Measurements from ENCODE around the gene TLR6.

TLR6 gene

DNA sequence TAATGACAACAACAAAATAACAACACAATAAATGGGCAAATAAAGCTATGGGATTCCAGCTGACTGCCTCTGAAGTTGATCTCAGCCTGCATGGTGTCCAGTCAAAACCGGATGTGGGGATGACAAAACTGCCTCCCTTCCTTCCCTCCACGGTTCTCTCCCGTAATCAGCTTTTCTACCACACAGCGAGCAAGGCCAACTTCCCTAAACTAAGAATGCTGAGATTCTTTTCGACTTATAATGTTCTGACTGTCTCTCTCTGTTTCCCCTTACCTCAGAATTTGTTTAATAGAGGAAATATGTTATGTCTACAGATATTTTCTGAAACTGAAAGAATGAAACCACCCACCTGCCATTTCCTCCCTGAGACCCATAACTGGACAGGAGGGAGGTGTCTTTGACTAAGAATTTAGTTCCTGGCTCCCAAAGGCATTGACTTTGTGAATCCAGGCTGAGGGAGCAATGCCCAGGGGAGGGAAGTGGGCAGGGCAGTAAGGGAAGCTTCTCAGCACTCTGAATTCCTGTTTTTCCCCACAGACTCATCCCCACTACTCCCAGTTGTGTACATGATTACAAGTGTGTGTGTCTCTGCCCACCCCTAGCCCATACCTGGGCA lies 51.0 kb downstream of the TLR6 start:
- no peak for DNase-seq
- Histone ChIP-seq H3K4me3 (ENCODE audit: low read depth, low read length) (no peak overlapping the region), H3K9me3 (ENCODE audit: severe bottlenecking) (peaks cover 5% of the 10 kb centered on the region), H3K27ac (no peak overlapping the region), H3K36me3 (no peaks in the 10 kb centered on the region), H3K27me3 (ENCODE audit: insufficient read depth, low read depth, severe bottlenecking) (no peaks in the 10 kb centered on the region)
- TF ChIP-seq, protein P1, sequence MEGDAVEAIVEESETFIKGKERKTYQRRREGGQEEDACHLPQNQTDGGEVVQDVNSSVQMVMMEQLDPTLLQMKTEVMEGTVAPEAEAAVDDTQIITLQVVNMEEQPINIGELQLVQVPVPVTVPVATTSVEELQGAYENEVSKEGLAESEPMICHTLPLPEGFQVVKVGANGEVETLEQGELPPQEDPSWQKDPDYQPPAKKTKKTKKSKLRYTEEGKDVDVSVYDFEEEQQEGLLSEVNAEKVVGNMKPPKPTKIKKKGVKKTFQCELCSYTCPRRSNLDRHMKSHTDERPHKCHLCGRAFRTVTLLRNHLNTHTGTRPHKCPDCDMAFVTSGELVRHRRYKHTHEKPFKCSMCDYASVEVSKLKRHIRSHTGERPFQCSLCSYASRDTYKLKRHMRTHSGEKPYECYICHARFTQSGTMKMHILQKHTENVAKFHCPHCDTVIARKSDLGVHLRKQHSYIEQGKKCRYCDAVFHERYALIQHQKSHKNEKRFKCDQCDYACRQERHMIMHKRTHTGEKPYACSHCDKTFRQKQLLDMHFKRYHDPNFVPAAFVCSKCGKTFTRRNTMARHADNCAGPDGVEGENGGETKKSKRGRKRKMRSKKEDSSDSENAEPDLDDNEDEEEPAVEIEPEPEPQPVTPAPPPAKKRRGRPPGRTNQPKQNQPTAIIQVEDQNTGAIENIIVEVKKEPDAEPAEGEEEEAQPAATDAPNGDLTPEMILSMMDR (IDR thresholded peaks at IDR 0.05; ENCODE audit: low read depth, low read length) = no peak

DNA sequence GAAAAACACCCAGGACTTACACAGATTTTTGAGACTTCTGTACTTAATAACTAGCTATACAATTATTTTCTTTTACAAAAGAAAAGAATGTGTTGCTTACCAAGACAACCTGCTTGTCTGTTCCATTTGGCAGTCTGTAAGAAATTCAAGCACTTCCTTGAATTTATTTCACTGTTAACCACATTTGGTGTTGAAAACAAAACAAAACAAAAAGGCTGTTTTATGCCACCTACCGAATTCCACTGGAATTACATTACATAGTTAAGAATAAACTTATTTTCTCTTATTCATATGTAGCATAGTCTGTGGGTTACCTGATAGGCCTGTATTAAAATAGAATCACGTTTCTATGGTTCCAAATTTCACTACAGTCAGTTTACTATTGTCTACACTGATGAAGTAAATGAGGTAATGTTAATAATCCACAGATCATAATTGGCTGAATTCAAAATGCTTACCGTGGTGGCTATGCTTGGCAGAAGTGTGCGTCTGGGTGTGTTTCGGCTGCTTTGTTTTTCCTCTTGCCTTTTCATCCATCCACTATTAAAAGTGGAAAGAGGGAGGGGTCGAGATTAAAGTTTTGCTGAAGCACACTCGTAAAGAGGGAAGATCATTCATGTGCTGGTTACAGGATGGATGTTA lies 51.8 kb downstream of the TLR6 start, which contains the start of gene TLR1:
TSS of gene TLR1 (minus strand) at position 138 of the 642 bp plus-strand sequence. CDS start 5,960 bp downstream, outside the sequence.
- Histone ChIP-seq H3K4me3 (ENCODE audit: low read depth, low read length) (no peak within 1 kb of the TSS), H3K9me3 (ENCODE audit: severe bottlenecking) (peaks cover 5% of the 10 kb centered on the region), H3K27ac (no peak within 1 kb of the TSS), H3K36me3 (no peaks in the 10 kb centered on the region), H3K27me3 (ENCODE audit: insufficient read depth, low read depth, severe bottlenecking) (no peaks in the 10 kb centered on the region)
- TF ChIP-seq, protein P1 (IDR thresholded peaks at IDR 0.05; ENCODE audit: low read depth, low read length) = 0 out of 2 replicates have a peak, but pooled peaks have one; percentile 1
- DNase-seq = no peak

DNA sequence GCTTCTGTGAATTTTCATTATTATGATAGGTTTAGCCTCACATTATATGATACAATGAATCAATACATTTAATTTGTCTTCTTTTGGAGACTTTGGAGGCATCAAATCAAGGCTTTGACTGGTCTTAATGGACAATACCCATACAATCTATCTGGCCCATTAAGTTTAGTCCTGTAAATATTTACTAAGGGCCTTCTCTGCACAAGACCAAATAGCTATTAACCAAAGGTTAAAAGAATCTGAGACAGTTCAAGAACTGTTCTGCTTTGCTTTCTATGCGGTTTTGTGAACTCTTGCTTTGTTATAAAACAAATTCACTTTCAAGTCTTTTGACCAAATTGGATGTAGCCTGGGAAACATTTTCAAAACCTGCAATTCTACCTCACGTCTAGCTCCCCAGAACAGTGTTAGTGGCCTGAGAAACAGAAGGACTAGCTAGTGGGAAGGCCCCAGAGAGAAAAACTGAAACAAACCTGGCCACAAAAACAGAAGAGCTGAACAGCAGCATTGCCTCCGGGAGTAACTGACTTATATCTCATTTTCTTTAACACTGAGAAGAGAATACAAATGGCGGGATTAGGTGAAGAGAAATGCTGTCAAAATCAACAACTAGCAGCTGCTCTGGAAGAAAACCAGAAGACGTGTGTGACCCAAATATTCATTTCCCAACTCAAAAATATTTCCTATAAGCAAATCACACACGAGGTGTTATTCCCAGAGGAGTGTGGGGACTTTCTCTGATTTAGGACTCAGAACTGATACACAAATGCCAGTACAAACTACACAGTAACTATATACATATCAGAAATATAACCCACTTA lies 52.6 kb downstream of the TLR6 start:
- H3K27ac ChIP-seq = no peak overlapping the region
- peaks cover 5% of the 10 kb centered on the region for H3K9me3 ChIP-seq (ENCODE audit: severe bottlenecking)
- no peaks in the 10 kb centered on the region for H3K27me3 ChIP-seq (ENCODE audit: insufficient read depth, low read depth, severe bottlenecking)
- no peak for DNase-seq
- TF ChIP-seq, protein P1 (IDR thresholded peaks at IDR 0.05; ENCODE audit: low read depth, low read length) = no peak
- no peaks in the 10 kb centered on the region for H3K36me3 ChIP-seq
- H3K4me3 ChIP-seq (ENCODE audit: low read depth, low read length) = no peak overlapping the region

DNA sequence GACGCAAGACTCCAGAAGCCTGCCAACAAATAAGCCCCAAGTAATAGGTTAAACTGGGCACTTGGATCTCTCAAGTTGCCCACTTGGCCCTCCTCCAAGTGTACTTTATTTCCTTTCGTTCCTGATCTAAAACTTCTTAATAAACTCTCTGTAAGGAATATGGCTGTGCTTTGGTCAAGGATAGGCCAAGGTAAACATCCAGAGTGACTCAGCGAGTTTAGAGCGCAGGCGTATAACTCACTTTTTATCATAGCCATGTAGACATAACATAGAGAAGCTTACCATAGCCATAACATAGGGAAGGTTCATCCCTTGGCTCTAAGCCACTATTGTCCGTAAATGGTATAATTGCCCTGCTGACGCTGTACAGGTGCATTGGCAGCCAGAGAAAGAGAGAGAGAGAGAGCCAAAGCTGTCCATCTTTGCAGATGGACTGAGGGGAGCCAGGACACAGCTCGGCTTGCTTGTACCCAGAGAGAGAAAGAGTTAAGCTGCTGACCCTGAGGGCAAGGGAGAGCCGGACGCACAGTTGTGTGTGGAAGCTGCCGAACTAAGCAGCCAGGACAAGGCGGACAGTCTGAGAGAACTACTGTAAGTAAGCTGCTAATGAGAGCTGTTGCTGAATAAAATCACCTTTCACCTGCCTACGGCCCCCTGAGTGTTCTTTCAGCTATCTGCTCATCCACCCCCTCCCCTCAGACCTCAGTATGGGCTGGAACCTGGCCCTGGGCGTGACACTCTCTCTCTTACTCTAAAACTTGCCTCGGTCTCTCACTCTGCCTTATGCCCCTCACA lies 53.9 kb downstream of the TLR6 start:
- no peaks in the 10 kb centered on the region for H3K36me3 ChIP-seq
- TF ChIP-seq, protein P1 (IDR thresholded peaks at IDR 0.05; ENCODE audit: low read depth, low read length) = no peak
- H3K27ac ChIP-seq = no peak overlapping the region
- no peak overlapping the region for H3K4me3 ChIP-seq (ENCODE audit: low read depth, low read length)
- peaks cover 5% of the 10 kb centered on the region for H3K9me3 ChIP-seq (ENCODE audit: severe bottlenecking)
- H3K27me3 ChIP-seq (ENCODE audit: insufficient read depth, low read depth, severe bottlenecking) = no peaks in the 10 kb centered on the region
- no peak for DNase-seq

DNA sequence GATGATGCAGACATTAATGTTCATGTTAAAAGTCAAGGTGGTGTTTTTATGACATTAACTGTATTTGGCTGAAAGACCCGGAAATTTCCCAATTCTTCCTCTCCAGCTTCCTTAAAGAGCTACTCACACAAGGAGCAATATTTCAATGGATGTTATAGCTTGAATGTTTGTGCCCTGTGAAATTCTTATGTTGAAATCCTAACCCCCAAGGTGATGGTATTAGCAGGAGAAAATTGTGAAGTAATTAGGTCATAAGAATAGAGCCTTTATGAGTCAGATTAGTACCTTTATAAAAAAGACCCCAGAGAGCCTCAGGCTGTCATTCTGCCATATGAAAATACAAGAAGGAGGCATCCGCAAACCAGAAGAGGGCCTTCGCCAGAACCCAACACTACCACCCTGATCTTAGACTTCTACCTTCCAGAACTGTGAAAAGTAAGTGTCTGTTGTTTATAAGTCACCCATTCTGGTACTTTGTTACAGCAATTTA lies 55.6 kb downstream of the TLR6 start:
- no peak for DNase-seq
- H3K9me3 ChIP-seq (ENCODE audit: severe bottlenecking) = peaks cover 5% of the 10 kb centered on the region
- no peaks in the 10 kb centered on the region for H3K36me3 ChIP-seq
- TF ChIP-seq, protein P1 (IDR thresholded peaks at IDR 0.05; ENCODE audit: low read depth, low read length) = no peak
- H3K27me3 ChIP-seq (ENCODE audit: insufficient read depth, low read depth, severe bottlenecking) = no peaks in the 10 kb centered on the region
- no peak overlapping the region for H3K27ac ChIP-seq
- no peak overlapping the region for H3K4me3 ChIP-seq (ENCODE audit: low read depth, low read length)
